Smooth muscle cell (in vitro differentiated cells): ENCODE measurements around the gene C4A. TPM values are rescaled to one million over a fixed set of nuclear protein-coding genes. Genes with fewer than 3 reads are reported as not detected.
"Not testable (repeated sequence)": the region's sequence is repeated elsewhere in the genome, so short reads cannot be mapped to it uniquely, and the experiment has no call there.

Experiments used
- DNase-seq: peaks from one replicate; lab custom pipeline; 2025; ENCODE audit not compliant: unreplicated experiment; lab: John Stamatoyannopoulos, UW
- H2AFZ ChIP-seq: fragments of 200-600 bp; sonication (generic); 2 replicates; pipeline ENCODE4 v1.6.0; 2016; ENCODE audit warnings: antibody characterized with exemption, low read depth, mild to moderate bottlenecking
- H3F3A ChIP-seq: fragments of 200-600 bp; sonication (generic); 2 replicates; pipeline ENCODE4 v1.6.0; 2017; ENCODE audit warnings: antibody characterized with exemption, low read depth
- H3K27ac ChIP-seq: fragments of 200-600 bp; sonication (generic); 2 replicates; pipeline ENCODE4 v1.5.1; 2016; ENCODE audit warnings: low read depth, mild to moderate bottlenecking
- H3K27me3 ChIP-seq: fragments of 200-600 bp; sonication (generic); 2 replicates; pipeline ENCODE4 v1.6.1; 2016; ENCODE audit warnings: low read depth, mild to moderate bottlenecking
- H3K36me3 ChIP-seq: fragments of 200-600 bp; sonication (generic); 2 replicates; pipeline ENCODE4 v1.5.1; 2016; ENCODE audit warnings: low read depth
- H3K4me1 ChIP-seq: fragments of 200-600 bp; sonication (generic); 2 replicates; pipeline ENCODE4 v1.5.1; 2016; ENCODE audit warnings: low read depth
- H3K4me2 ChIP-seq: fragments of 200-600 bp; sonication (generic); 2 replicates; pipeline ENCODE4 v1.6.0; 2016; ENCODE audit warnings: mild to moderate bottlenecking
- H3K4me3 ChIP-seq: fragments of 200-600 bp; sonication (generic); 2 replicates; pipeline ENCODE4 v1.5.1; 2016; ENCODE audit warnings: mild to moderate bottlenecking
- H3K79me2 ChIP-seq: fragments of 200-600 bp; sonication (generic); 2 replicates; pipeline ENCODE4 v1.6.0; 2016; ENCODE audit warnings: low read depth, mild to moderate bottlenecking
- H3K9ac ChIP-seq: fragments of 200-600 bp; sonication (generic); 2 replicates; pipeline ENCODE4 v1.6.0; 2016; ENCODE audit warnings: low read depth
- H3K9me3 ChIP-seq: fragments of 200-600 bp; sonication (generic); replicated peaks from 2 replicates; pipeline ENCODE4 v1.5.1; 2016; ENCODE audit warnings: low read depth
- H4K20me1 ChIP-seq: fragments of 200-600 bp; sonication (generic); 2 replicates; pipeline ENCODE4 v1.6.0; 2016; ENCODE audit warnings: low read depth
- WGBS: methylation state at CpG from one replicate; pipeline ENCODE4 v1.1.7; 2016; ENCODE audit warnings: low lambda C conversion rate; 5-methylcytosine and 5-hydroxymethylcytosine counted together
- polyA plus RNA-seq: library from polyadenylated mRNA; unstranded; fragments of >200 nt; fragmentation: Nextera tagmentation; extraction: Ambion mirVana; gene quantifications from 2 replicates; pipeline ENCODE4 v1.2.1, GENCODE V29; 2016
- total RNA-seq: library from RNA; depleted of rRNA; stranded (reverse); fragments of >200 nt; gene quantifications from 2 replicates; pipeline ENCODE4 v1.2.3, GENCODE V29; 2014

The C4A gene
- total and polyA plus RNA-seq, 2 experiments from 2014 or later, result 1.7 to 4.6 TPM

GRCh38 chr6:32029553-32029952, 47.7 kb downstream of the C4A start:
- not testable (repeated sequence) for H3K36me3 ChIP-seq, H3F3A ChIP-seq, H3K27ac ChIP-seq, H4K20me1 ChIP-seq, DNase-seq, H3K4me1 ChIP-seq, H3K27me3 ChIP-seq, H3K9me3 ChIP-seq, H3K9ac ChIP-seq, H3K4me2 ChIP-seq, H3K79me2 ChIP-seq, H3K4me3 ChIP-seq, H2AFZ ChIP-seq
- WGBS, result 97% methylated on average over 6 of the region's 14 CpGs

- not testable (repeated sequence) for H3F3A ChIP-seq, H3K27ac ChIP-seq, H3K27me3 ChIP-seq, H3K4me3 ChIP-seq, H3K36me3 ChIP-seq, H3K9me3 ChIP-seq, H4K20me1 ChIP-seq, H3K9ac ChIP-seq, H3K4me1 ChIP-seq, H3K79me2 ChIP-seq, H2AFZ ChIP-seq, H3K4me2 ChIP-seq, DNase-seq
- WGBS, result no CpG with 5 or more reads among the region's 16 CpGs
These were observed 53.6 kb downstream of the C4A start for GRCh38 chr6:32035283-32036013.

GRCh38 chr6:32037136-32037535, 55.3 kb downstream of the C4A start:
- 92% methylated on average over 4 of the region's 5 CpGs for WGBS

GRCh38 chr6:32037598-32038524, 56.0 kb downstream of the C4A start, which contains the start of gene CYP21A2:
Gene CYP21A2 (plus strand): TSS chr6:32038415. CDS start chr6:32038423, 8 bp downstream.
- not testable (repeated sequence) for H3F3A ChIP-seq, H3K4me2 ChIP-seq, H3K4me1 ChIP-seq, DNase-seq, H3K4me3 ChIP-seq, H3K36me3 ChIP-seq, H3K9ac ChIP-seq, H4K20me1 ChIP-seq, H3K27ac ChIP-seq, H3K79me2 ChIP-seq, H2AFZ ChIP-seq, H3K9me3 ChIP-seq, H3K27me3 ChIP-seq
- WGBS, result 89% methylated on average over 8 of the region's 19 CpGs

More at GRCh38 chr6:32037136-32037535, 55.3 kb downstream of the C4A start:
- H3K4me3 ChIP-seq, H3F3A ChIP-seq, H4K20me1 ChIP-seq, H3K79me2 ChIP-seq, H3K4me1 ChIP-seq, DNase-seq, H3K9me3 ChIP-seq, H3K4me2 ChIP-seq, H2AFZ ChIP-seq, H3K27ac ChIP-seq, H3K27me3 ChIP-seq, H3K36me3 ChIP-seq, H3K9ac ChIP-seq: not testable (repeated sequence)

GRCh38 chr6:32038878-32039277, 57.0 kb downstream of the C4A start:
- WGBS, result 100% methylated on average over 1 of the region's 5 CpGs

GRCh38 chr6:32039321-32040274, 57.7 kb downstream of the C4A start:
- H3K4me2 ChIP-seq, H3K4me3 ChIP-seq, H3K36me3 ChIP-seq, H3F3A ChIP-seq, H3K27me3 ChIP-seq, H3K4me1 ChIP-seq, H2AFZ ChIP-seq, H3K79me2 ChIP-seq, DNase-seq, H4K20me1 ChIP-seq, H3K9ac ChIP-seq, H3K9me3 ChIP-seq, H3K27ac ChIP-seq: not testable (repeated sequence)
- 86% methylated on average over 24 of the region's 24 CpGs for WGBS

More at GRCh38 chr6:32038878-32039277, 57.0 kb downstream of the C4A start:
- H3K9ac ChIP-seq, H3K27me3 ChIP-seq, H4K20me1 ChIP-seq, DNase-seq, H3K4me2 ChIP-seq, H3K9me3 ChIP-seq, H3F3A ChIP-seq, H3K4me1 ChIP-seq, H3K4me3 ChIP-seq, H3K27ac ChIP-seq, H3K79me2 ChIP-seq, H3K36me3 ChIP-seq, H2AFZ ChIP-seq: not testable (repeated sequence)

GRCh38 chr6:32040299-32041049, 58.6 kb downstream of the C4A start:
- not testable (repeated sequence) for H3F3A ChIP-seq, H3K9me3 ChIP-seq, H3K36me3 ChIP-seq, H3K4me2 ChIP-seq, H3K4me1 ChIP-seq, H3K27ac ChIP-seq, H3K9ac ChIP-seq, H3K4me3 ChIP-seq, H3K79me2 ChIP-seq, H3K27me3 ChIP-seq, H2AFZ ChIP-seq, DNase-seq, H4K20me1 ChIP-seq
- 94% methylated on average over 21 of the region's 43 CpGs for WGBS
